HG03175 (cell line): ENCODE data around the gene UFSP1.
"Not testable (repeated sequence)": the region's sequence is repeated elsewhere in the genome, so short reads cannot be mapped to it uniquely, and the experiment has no call there.

Experiments used
- ATAC-seq: cut with Tn5 transposase; IDR thresholded peaks from one replicate; pipeline ENCODE4 v1.9.1; 2021; ENCODE audit warnings: mild to moderate bottlenecking, moderate library complexity; ENCODE audit not compliant: unreplicated experiment

Gene UFSP1

GRCh38 chr7:100888988-100889750, at the start of gene UFSP1:
Gene UFSP1 (minus strand): TSS chr7:100889715. CDS start chr7:100889271, 444 bp downstream.
- ATAC-seq, result peak; percentile 23

GRCh38 chr7:100936167-100936566, 46.7 kb upstream of the UFSP1 start:
- ATAC-seq, result not testable (repeated sequence)

GRCh38 chr7:100935381-100935780, 45.9 kb upstream of the UFSP1 start:
- ATAC-seq, result not testable (repeated sequence)

GRCh38 chr7:100933734-100934133, 44.2 kb upstream of the UFSP1 start:
- no peak for ATAC-seq

GRCh38 chr7:100929808-100930174, 40.3 kb upstream of the UFSP1 start:
- ATAC-seq, result no peak

- not testable (repeated sequence) for ATAC-seq
Measured at GRCh38 chr7:100923616-100924015, 34.1 kb upstream of the UFSP1 start.

- ATAC-seq, result no peak
Measured at GRCh38 chr7:100921039-100921438, 31.5 kb upstream of the UFSP1 start.

GRCh38 chr7:100919779-100920437, 30.4 kb upstream of the UFSP1 start:
- not testable (repeated sequence) for ATAC-seq

GRCh38 chr7:100919335-100919734, 29.8 kb upstream of the UFSP1 start:
- not testable (repeated sequence) for ATAC-seq

- no peak for ATAC-seq
Measured at GRCh38 chr7:100914879-100915447, 25.4 kb upstream of the UFSP1 start.

- ATAC-seq, result no peak
Measured at GRCh38 chr7:100914208-100914878, 24.8 kb upstream of the UFSP1 start.

- no peak for ATAC-seq
Measured at GRCh38 chr7:100911484-100911883, 22.0 kb upstream of the UFSP1 start.

- ATAC-seq, result not testable (repeated sequence)
Measured at GRCh38 chr7:100910443-100910842, 20.9 kb upstream of the UFSP1 start.

- no peak for ATAC-seq
Measured at GRCh38 chr7:100908512-100908911, 19.0 kb upstream of the UFSP1 start.

GRCh38 chr7:100902638-100903037, 13.1 kb upstream of the UFSP1 start:
- no peak for ATAC-seq

GRCh38 chr7:100901921-100902332, 12.4 kb upstream of the UFSP1 start:
- no peak for ATAC-seq

- no peak for ATAC-seq
Measured at GRCh38 chr7:100900978-100901377, 11.5 kb upstream of the UFSP1 start.

- no peak for ATAC-seq
Measured at GRCh38 chr7:100899432-100899831, 9.9 kb upstream of the UFSP1 start.

- no peak for ATAC-seq
Measured at GRCh38 chr7:100897772-100898454, 8.4 kb upstream of the UFSP1 start.

GRCh38 chr7:100896732-100897608, 7.5 kb upstream of the UFSP1 start:
- ATAC-seq, result no peak
